ENCODE data around the gene STAT4.
A peak's percentile ranks its signal among the peaks of the same experiment; 100 is the strongest.

STAT4 gene

GRCh38 chr2:191041418-191042161, 109.2 kb downstream of the STAT4 start:
- Histone ChIP-seq H2BK15ac (ENCODE audit: low read length) (no peak overlapping the region), H3K9ac (ENCODE audit: low read depth, low read length, poor library complexity) (no peak overlapping the region), H4K91ac (ENCODE audit: low read depth, low read length, poor library complexity) (no peak overlapping the region), H3K36me3 (replicated peaks in 1 of 2; ENCODE audit: control insufficient read depth in 2 of 2, insufficient read depth in 2 of 2, low read length in 2 of 2) (no peaks in the 10 kb centered on the region), H2BK12ac (ENCODE audit: low read length) (no peak overlapping the region), H3K27ac (replicated peaks; ENCODE audit: low read length) (no peak overlapping the region), H3K4ac (ENCODE audit: low read length) (no peak overlapping the region), H3K23ac (ENCODE audit: low read depth, low read length, poor library complexity) (no peak overlapping the region), H2BK120ac (ENCODE audit: low read depth, low read length) (no peak overlapping the region), H3K14ac (ENCODE audit: low read length) (no peak overlapping the region), H2AFZ (ENCODE audit: low read length) (no peak overlapping the region), H3K79me1 (ENCODE audit: low read depth, low read length) (no peaks in the 10 kb centered on the region), H4K8ac (ENCODE audit: low read depth, low read length) (no peak overlapping the region), H3K9me3 (replicated peaks in 1 of 2; ENCODE audit: control insufficient read depth in 2 of 2, insufficient read depth in 1 of 2, low read depth in 1 of 2, low read length in 2 of 2) (no peaks in the 10 kb centered on the region), H3K4me1 (ENCODE audit: control insufficient read depth in 2 of 2, insufficient read depth in 1 of 2, low read depth in 1 of 2, low read length in 2 of 2) (peaks cover 0 to 2% of the 10 kb centered on the region in 2 donors), H3K18ac (ENCODE audit: low read length) (peak overlapping the region; percentile 11), H3K4me3 (ENCODE audit: low read length in 2 of 2) (no peak overlapping the region), H3K4me2 (ENCODE audit: insufficient read depth, low read length, poor library complexity, severe bottlenecking) (no peak overlapping the region), H2BK5ac (ENCODE audit: low read length) (no peak overlapping the region), H2AK5ac (ENCODE audit: low read depth, low read length) (no peak overlapping the region), H3K27me3 (ENCODE audit: control insufficient read depth in 3 of 3, insufficient read depth in 3 of 3, low read depth in 1 of 3, low read length in 3 of 3) (no peaks in the 10 kb centered on the region)
- DNase-seq (ENCODE audit: low spot score) = no peak
- WGBS, 2 donors (ENCODE audit: extremely low coverage in 2 of 2, insufficient read length in 2 of 2, insufficient replicate concordance in 1 of 2) = no CpG with 5 or more reads among the region's 3 CpGs

DNA sequence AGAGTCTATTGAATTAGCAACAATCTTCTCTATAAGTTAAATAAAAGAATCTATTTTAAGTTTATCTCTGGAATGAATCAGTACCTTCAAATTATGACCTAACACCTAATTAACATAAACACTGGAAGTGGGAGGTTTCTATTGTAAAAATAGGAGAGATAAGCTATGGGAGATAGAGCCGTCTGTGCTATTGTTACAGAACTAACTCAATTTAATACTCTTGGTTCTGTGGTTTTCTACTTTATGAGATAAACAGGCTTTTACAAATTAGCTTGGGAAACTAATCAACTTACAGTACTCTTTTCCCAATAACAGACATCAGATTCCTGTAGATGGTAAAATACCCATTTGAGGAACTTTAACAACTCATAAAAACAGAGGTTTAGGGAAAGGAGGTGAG, 111.2 kb downstream of the STAT4 start:
- Histone ChIP-seq H2BK12ac (ENCODE audit: low read length) (no peak overlapping the region), H2BK5ac (ENCODE audit: low read length) (no peak overlapping the region), H3K23ac (ENCODE audit: low read depth, low read length, poor library complexity) (no peak overlapping the region), H3K27me3 (ENCODE audit: control insufficient read depth in 3 of 3, insufficient read depth in 3 of 3, low read depth in 1 of 3, low read length in 3 of 3) (no peaks in the 10 kb centered on the region), H3K36me3 (replicated peaks in 1 of 2; ENCODE audit: control insufficient read depth in 2 of 2, insufficient read depth in 2 of 2, low read length in 2 of 2) (no peaks in the 10 kb centered on the region), H2AFZ (ENCODE audit: low read length) (no peak overlapping the region), H3K9me3 (replicated peaks in 1 of 2; ENCODE audit: control insufficient read depth in 2 of 2, insufficient read depth in 1 of 2, low read depth in 1 of 2, low read length in 2 of 2) (no peaks in the 10 kb centered on the region), H2AK5ac (ENCODE audit: low read depth, low read length) (no peak overlapping the region), H3K4ac (ENCODE audit: low read length) (no peak overlapping the region), H3K79me1 (ENCODE audit: low read depth, low read length) (no peaks in the 10 kb centered on the region), H3K4me1 (ENCODE audit: control insufficient read depth in 2 of 2, insufficient read depth in 1 of 2, low read depth in 1 of 2, low read length in 2 of 2) (peaks cover 0 to 2% of the 10 kb centered on the region in 2 donors), H3K14ac (ENCODE audit: low read length) (no peak overlapping the region), H3K9ac (ENCODE audit: low read depth, low read length, poor library complexity) (no peak overlapping the region), H2BK15ac (ENCODE audit: low read length) (no peak overlapping the region), H2BK120ac (ENCODE audit: low read depth, low read length) (no peak overlapping the region), H3K4me2 (ENCODE audit: insufficient read depth, low read length, poor library complexity, severe bottlenecking) (no peak overlapping the region), H3K4me3 (ENCODE audit: low read length in 2 of 2) (no peak overlapping the region), H4K8ac (ENCODE audit: low read depth, low read length) (no peak overlapping the region), H3K18ac (ENCODE audit: low read length) (no peak overlapping the region), H3K27ac (replicated peaks; ENCODE audit: low read length) (no peak overlapping the region), H4K91ac (ENCODE audit: low read depth, low read length, poor library complexity) (no peak overlapping the region)
- WGBS, 2 donors (ENCODE audit: extremely low coverage in 2 of 2, insufficient read length in 2 of 2, insufficient replicate concordance in 1 of 2) = no CpG with 5 or more reads among the region's 1 CpG
- no peak for DNase-seq (ENCODE audit: low spot score)

DNA sequence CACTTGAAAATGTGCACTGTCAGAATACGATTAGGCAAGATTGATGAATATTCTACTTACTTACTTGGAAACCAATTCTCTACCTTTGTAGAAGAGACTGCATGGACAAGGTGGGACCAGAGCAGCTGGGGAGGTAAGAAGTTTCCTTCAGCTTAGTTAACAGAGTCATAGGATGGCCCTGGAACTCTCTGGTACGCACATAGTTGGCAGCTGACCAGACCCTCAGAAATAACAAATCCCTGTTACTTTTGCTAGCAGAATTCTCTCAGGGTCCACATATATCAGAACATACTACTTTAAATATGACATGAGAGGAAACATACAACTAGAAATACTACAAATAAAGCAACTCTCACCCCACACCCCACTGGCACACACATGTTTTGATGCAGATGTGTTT, 112.1 kb downstream of the STAT4 start:
- H2BK15ac ChIP-seq (ENCODE audit: low read length) = no peak overlapping the region
- H3K4ac ChIP-seq (ENCODE audit: low read length) = no peak overlapping the region
- peaks cover 0 to 2% of the 10 kb centered on the region in 2 donors for H3K4me1 ChIP-seq (ENCODE audit: control insufficient read depth in 2 of 2, insufficient read depth in 1 of 2, low read depth in 1 of 2, low read length in 2 of 2)
- no peak overlapping the region for H2BK5ac ChIP-seq (ENCODE audit: low read length)
- H3K27me3 ChIP-seq (ENCODE audit: control insufficient read depth in 3 of 3, insufficient read depth in 3 of 3, low read depth in 1 of 3, low read length in 3 of 3) = no peaks in the 10 kb centered on the region
- H3K14ac ChIP-seq (ENCODE audit: low read length) = no peak overlapping the region
- no peak for DNase-seq (ENCODE audit: low spot score)
- no peak overlapping the region for H3K9ac ChIP-seq (ENCODE audit: low read depth, low read length, poor library complexity)
- no peak overlapping the region for H2AK5ac ChIP-seq (ENCODE audit: low read depth, low read length)
- no peak overlapping the region for H2BK120ac ChIP-seq (ENCODE audit: low read depth, low read length)
- no peak overlapping the region for H3K18ac ChIP-seq (ENCODE audit: low read length)
- no peaks in the 10 kb centered on the region for H3K79me1 ChIP-seq (ENCODE audit: low read depth, low read length)
- no peaks in the 10 kb centered on the region for H3K9me3 ChIP-seq (replicated peaks in 1 of 2; ENCODE audit: control insufficient read depth in 2 of 2, insufficient read depth in 1 of 2, low read depth in 1 of 2, low read length in 2 of 2)
- no peak overlapping the region for H4K8ac ChIP-seq (ENCODE audit: low read depth, low read length)
- no peak overlapping the region for H3K27ac ChIP-seq (replicated peaks; ENCODE audit: low read length)
- no peak overlapping the region for H4K91ac ChIP-seq (ENCODE audit: low read depth, low read length, poor library complexity)
- H3K36me3 ChIP-seq (replicated peaks in 1 of 2; ENCODE audit: control insufficient read depth in 2 of 2, insufficient read depth in 2 of 2, low read length in 2 of 2) = no peaks in the 10 kb centered on the region
- WGBS, 2 donors (ENCODE audit: extremely low coverage in 2 of 2, insufficient read length in 2 of 2, insufficient replicate concordance in 1 of 2) = no CpG with 5 or more reads among the region's 2 CpGs
- H3K23ac ChIP-seq (ENCODE audit: low read depth, low read length, poor library complexity) = no peak overlapping the region
- no peak overlapping the region for H2AFZ ChIP-seq (ENCODE audit: low read length)
- H3K4me3 ChIP-seq (ENCODE audit: low read length in 2 of 2) = no peak overlapping the region
- H2BK12ac ChIP-seq (ENCODE audit: low read length) = no peak overlapping the region
- no peak overlapping the region for H3K4me2 ChIP-seq (ENCODE audit: insufficient read depth, low read length, poor library complexity, severe bottlenecking)

DNA sequence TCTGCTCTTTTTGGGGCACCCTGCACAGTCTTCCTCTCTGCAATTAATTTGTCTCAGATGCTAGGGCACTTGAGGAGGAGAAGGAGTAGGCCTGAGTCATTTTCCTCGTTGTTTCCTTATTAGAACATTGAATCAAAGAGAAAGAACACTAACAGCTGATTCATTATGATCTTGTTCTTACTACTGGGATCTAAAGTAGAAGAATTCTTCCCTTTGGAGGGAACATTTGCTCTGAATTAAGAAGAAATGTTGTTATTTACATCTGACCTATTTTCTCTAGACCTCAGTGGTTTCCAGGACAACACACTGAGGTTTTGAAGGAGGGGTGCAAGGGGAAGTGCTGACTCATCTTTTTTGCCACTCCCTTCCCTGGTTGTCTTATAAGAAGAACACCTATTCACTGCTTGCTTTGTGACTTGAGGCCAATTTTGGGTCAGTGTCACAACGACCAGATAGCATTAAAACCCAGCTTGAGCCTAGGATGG, 112.5 kb downstream of the STAT4 start:
- Histone ChIP-seq H2AK5ac (ENCODE audit: low read depth, low read length) (no peak overlapping the region), H3K79me1 (ENCODE audit: low read depth, low read length) (no peaks in the 10 kb centered on the region), H3K4me3 (ENCODE audit: low read length in 2 of 2) (no peak overlapping the region), H3K4me2 (ENCODE audit: insufficient read depth, low read length, poor library complexity, severe bottlenecking) (no peak overlapping the region), H2BK5ac (ENCODE audit: low read length) (no peak overlapping the region), H2BK15ac (ENCODE audit: low read length) (no peak overlapping the region), H2BK12ac (ENCODE audit: low read length) (no peak overlapping the region), H2BK120ac (ENCODE audit: low read depth, low read length) (no peak overlapping the region), H3K9ac (ENCODE audit: low read depth, low read length, poor library complexity) (no peak overlapping the region), H3K14ac (ENCODE audit: low read length) (no peak overlapping the region), H3K27ac (replicated peaks; ENCODE audit: low read length) (no peak overlapping the region), H3K18ac (ENCODE audit: low read length) (no peak overlapping the region), H3K27me3 (ENCODE audit: control insufficient read depth in 3 of 3, insufficient read depth in 3 of 3, low read depth in 1 of 3, low read length in 3 of 3) (no peaks in the 10 kb centered on the region), H3K23ac (ENCODE audit: low read depth, low read length, poor library complexity) (no peak overlapping the region), H3K4me1 (ENCODE audit: control insufficient read depth in 2 of 2, insufficient read depth in 1 of 2, low read depth in 1 of 2, low read length in 2 of 2) (peaks cover 0 to 2% of the 10 kb centered on the region in 2 donors), H2AFZ (ENCODE audit: low read length) (no peak overlapping the region), H4K91ac (ENCODE audit: low read depth, low read length, poor library complexity) (no peak overlapping the region), H3K9me3 (replicated peaks in 1 of 2; ENCODE audit: control insufficient read depth in 2 of 2, insufficient read depth in 1 of 2, low read depth in 1 of 2, low read length in 2 of 2) (no peaks in the 10 kb centered on the region), H3K36me3 (replicated peaks in 1 of 2; ENCODE audit: control insufficient read depth in 2 of 2, insufficient read depth in 2 of 2, low read length in 2 of 2) (no peaks in the 10 kb centered on the region), H3K4ac (ENCODE audit: low read length) (no peak overlapping the region), H4K8ac (ENCODE audit: low read depth, low read length) (no peak overlapping the region)
- WGBS, 2 donors (ENCODE audit: extremely low coverage in 2 of 2, insufficient read length in 2 of 2, insufficient replicate concordance in 1 of 2) = no CpG with 5 or more reads among the region's 2 CpGs
- no peak for DNase-seq (ENCODE audit: low spot score)

Measured in neuronal stem cell (in vitro differentiated cells).